ENCODE results near the gene RRH.

- TF ChIP-seq POLR2A (IDR thresholded peaks at IDR 0.05) (no peak), CTCF (IDR thresholded peaks at IDR 0.05) (no peak)
Measured at GRCh38 chr4:109786846-109787245, 40.9 kb upstream of the RRH start.
